ENCODE data around the gene SMYD3. TPM values are rescaled to one million over a fixed set of nuclear protein-coding genes. Genes with fewer than 3 reads are reported as not detected.
"Not testable (repeated sequence)": the region's sequence is repeated elsewhere in the genome, so short reads cannot be mapped to it uniquely, and the experiment has no call there.

Gene SMYD3
- total RNA-seq, 1 donor from 2014 or later = 0.32 TPM

- no peaks in the 10 kb centered on the region for H3K9me3 ChIP-seq
- no peaks in the 10 kb centered on the region for H3K4me1 ChIP-seq
- intact Hi-C loops (cut with DNase I) = no loop called here
- H3K4me3 ChIP-seq = no peak overlapping the region
- H3K27ac ChIP-seq = no peak overlapping the region
- DNase-seq (ENCODE audit: low spot score in 2 of 2) = no peak
- H3K36me3 ChIP-seq = no peaks in the 10 kb centered on the region
- no peak for TF ChIP-seq CTCF (IDR thresholded peaks at IDR 0.05)
- H3K27me3 ChIP-seq = no peaks in the 10 kb centered on the region
Observed at GRCh38 chr1:245825128-245825901, 681.8 kb downstream of the SMYD3 start.

GRCh38 chr1:245823408-245824147 is 683.5 kb downstream of the SMYD3 start:
- no peak for DNase-seq (ENCODE audit: low spot score in 2 of 2)
- Histone ChIP-seq H3K4me3 (no peak overlapping the region), H3K27me3 (no peaks in the 10 kb centered on the region), H3K36me3 (no peaks in the 10 kb centered on the region), H3K9me3 (no peaks in the 10 kb centered on the region), H3K4me1 (no peaks in the 10 kb centered on the region), H3K27ac (no peak overlapping the region)
- intact Hi-C loops (cut with DNase I) = no loop called here
- TF ChIP-seq CTCF (IDR thresholded peaks at IDR 0.05) = no peak

GRCh38 chr1:245822996-245823395 is 684.1 kb downstream of the SMYD3 start:
- Histone ChIP-seq H3K27ac (no peak overlapping the region), H3K4me1 (no peaks in the 10 kb centered on the region), H3K27me3 (no peaks in the 10 kb centered on the region), H3K9me3 (no peaks in the 10 kb centered on the region), H3K4me3 (no peak overlapping the region), H3K36me3 (no peaks in the 10 kb centered on the region)
- intact Hi-C loops (cut with DNase I) = no loop called here
- no peak for TF ChIP-seq CTCF (IDR thresholded peaks at IDR 0.05)
- DNase-seq (ENCODE audit: low spot score in 2 of 2) = no peak

- H3K4me3 ChIP-seq; H3K9me3 ChIP-seq; H3K36me3 ChIP-seq; intact Hi-C loops (cut with DNase I); H3K27me3 ChIP-seq; H3K4me1 ChIP-seq; DNase-seq (ENCODE audit: low spot score in 2 of 2); H3K27ac ChIP-seq: not testable (repeated sequence)
Observed at GRCh38 chr1:245818363-245818762, 688.7 kb downstream of the SMYD3 start.

- H3K27ac ChIP-seq; H3K27me3 ChIP-seq; DNase-seq (ENCODE audit: low spot score in 2 of 2); H3K4me3 ChIP-seq; intact Hi-C loops (cut with DNase I); H3K4me1 ChIP-seq; H3K36me3 ChIP-seq; H3K9me3 ChIP-seq: not testable (repeated sequence)
Observed at GRCh38 chr1:245816496-245816895, 690.6 kb downstream of the SMYD3 start.

GRCh38 chr1:245814651-245815050 is 692.4 kb downstream of the SMYD3 start:
- no peaks in the 10 kb centered on the region for H3K36me3 ChIP-seq
- no peak overlapping the region for H3K4me3 ChIP-seq
- intact Hi-C loops (cut with DNase I) = no loop called here
- H3K9me3 ChIP-seq = no peaks in the 10 kb centered on the region
- no peaks in the 10 kb centered on the region for H3K27me3 ChIP-seq
- no peaks in the 10 kb centered on the region for H3K4me1 ChIP-seq
- no peak for TF ChIP-seq CTCF (IDR thresholded peaks at IDR 0.05)
- DNase-seq (ENCODE audit: low spot score in 2 of 2) = no peak
- no peak overlapping the region for H3K27ac ChIP-seq
